ENCODE data around the gene ZBTB39. TPM values are rescaled to one million over a fixed set of nuclear protein-coding genes. Genes with fewer than 3 reads are reported as not detected.

Gene ZBTB39
- total and polyA plus RNA-seq, 2 of the 13 experiments (the other 11 are each of a cell fraction or from before 2014, with no cell fraction given), result 6.5 to 6.9 TPM

DNA sequence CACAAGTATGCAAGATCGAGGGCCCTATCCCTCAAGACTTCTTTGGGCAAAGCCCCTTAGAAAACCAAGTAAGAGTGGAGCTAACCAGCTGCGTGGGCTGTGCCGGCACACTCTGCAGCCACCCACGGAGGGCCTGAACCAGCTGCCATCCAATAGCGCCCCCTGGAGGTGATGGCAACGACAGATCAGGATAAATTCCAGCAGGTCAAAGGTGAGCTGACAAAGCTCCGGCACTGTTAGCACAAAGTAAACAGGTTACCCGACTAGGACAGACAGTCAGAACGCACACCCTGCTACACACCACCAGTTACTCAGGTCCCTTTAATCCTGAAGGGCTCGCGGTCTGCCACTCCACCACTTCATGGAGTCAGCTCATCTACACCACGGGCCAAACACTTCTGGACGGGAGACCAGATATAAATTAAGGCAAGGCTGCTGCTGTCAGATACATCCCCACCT is 4.9 kb downstream of the ZBTB39 start (continued):
- TF ChIP-seq NBN (conservative IDR thresholded peaks at IDR 0.05) (no peak), LCORL (IDR thresholded peaks at IDR 0.05) (no peak), LCORL (CRISPR knock-in tag; IDR thresholded peaks at IDR 0.05) (peak; percentile 67; the same call in 1 of the 2 replicates), YEATS2 (CRISPR knock-in tag; IDR thresholded peaks at IDR 0.05; ENCODE audit: borderline replicate concordance) (peak; percentile 76; the same call in 1 of the 2 replicates), ZNF12 (CRISPR knock-in tag; IDR thresholded peaks at IDR 0.05) (peak; percentile 57), NR2F6 (IDR thresholded peaks at IDR 0.05) (peak; percentile 100), NR2F6 (CRISPR knock-in tag; IDR thresholded peaks at IDR 0.05) (peak; percentile 100), THYN1 (CRISPR knock-in tag; IDR thresholded peaks at IDR 0.05; ENCODE audit: borderline replicate concordance, low read depth) (no peak), ZNF616 (CRISPR knock-in tag; IDR thresholded peaks at IDR 0.05; ENCODE audit: low read depth) (no peak), MAFF (IDR thresholded peaks at IDR 0.05; ENCODE audit: low read depth, low read length) (peak; percentile 23; the same call in 1 of the 2 replicates), NFATC3 (CRISPR knock-in tag; IDR thresholded peaks at IDR 0.05) (no peak), SOX13 (IDR thresholded peaks at IDR 0.05) (no peak), SOX13 (CRISPR knock-in tag; conservative IDR thresholded peaks at IDR 0.05 in 1 of 2, IDR thresholded peaks at IDR 0.05 in 1 of 2) (peak in 1 of 2 experiments; percentile 73; a peak in 2 of 4 replicates), ZNF121 (CRISPR knock-in tag; IDR thresholded peaks at IDR 0.05) (no peak), TARDBP (CRISPR knock-in tag; IDR thresholded peaks at IDR 0.05) (peak; percentile 68; the same call in 1 of the 2 replicates)
- TF ChIP-seq, protein P1, sequence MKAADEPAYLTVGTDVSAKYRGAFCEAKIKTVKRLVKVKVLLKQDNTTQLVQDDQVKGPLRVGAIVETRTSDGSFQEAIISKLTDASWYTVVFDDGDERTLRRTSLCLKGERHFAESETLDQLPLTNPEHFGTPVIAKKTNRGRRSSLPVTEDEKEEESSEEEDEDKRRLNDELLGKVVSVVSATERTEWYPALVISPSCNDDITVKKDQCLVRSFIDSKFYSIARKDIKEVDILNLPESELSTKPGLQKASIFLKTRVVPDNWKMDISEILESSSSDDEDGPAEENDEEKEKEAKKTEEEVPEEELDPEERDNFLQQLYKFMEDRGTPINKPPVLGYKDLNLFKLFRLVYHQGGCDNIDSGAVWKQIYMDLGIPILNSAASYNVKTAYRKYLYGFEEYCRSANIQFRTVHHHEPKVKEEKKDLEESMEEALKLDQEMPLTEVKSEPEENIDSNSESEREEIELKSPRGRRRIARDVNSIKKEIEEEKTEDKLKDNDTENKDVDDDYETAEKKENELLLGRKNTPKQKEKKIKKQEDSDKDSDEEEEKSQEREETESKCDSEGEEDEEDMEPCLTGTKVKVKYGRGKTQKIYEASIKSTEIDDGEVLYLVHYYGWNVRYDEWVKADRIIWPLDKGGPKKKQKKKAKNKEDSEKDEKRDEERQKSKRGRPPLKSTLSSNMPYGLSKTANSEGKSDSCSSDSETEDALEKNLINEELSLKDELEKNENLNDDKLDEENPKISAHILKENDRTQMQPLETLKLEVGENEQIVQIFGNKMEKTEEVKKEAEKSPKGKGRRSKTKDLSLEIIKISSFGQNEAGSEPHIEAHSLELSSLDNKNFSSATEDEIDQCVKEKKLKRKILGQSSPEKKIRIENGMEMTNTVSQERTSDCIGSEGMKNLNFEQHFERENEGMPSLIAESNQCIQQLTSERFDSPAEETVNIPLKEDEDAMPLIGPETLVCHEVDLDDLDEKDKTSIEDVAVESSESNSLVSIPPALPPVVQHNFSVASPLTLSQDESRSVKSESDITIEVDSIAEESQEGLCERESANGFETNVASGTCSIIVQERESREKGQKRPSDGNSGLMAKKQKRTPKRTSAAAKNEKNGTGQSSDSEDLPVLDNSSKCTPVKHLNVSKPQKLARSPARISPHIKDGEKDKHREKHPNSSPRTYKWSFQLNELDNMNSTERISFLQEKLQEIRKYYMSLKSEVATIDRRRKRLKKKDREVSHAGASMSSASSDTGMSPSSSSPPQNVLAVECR (CRISPR knock-in tag; IDR thresholded peaks at IDR 0.05; ENCODE audit: borderline replicate concordance), result peak; percentile 49; the same call in 1 of the 2 replicates
- TF ChIP-seq, protein P2, sequence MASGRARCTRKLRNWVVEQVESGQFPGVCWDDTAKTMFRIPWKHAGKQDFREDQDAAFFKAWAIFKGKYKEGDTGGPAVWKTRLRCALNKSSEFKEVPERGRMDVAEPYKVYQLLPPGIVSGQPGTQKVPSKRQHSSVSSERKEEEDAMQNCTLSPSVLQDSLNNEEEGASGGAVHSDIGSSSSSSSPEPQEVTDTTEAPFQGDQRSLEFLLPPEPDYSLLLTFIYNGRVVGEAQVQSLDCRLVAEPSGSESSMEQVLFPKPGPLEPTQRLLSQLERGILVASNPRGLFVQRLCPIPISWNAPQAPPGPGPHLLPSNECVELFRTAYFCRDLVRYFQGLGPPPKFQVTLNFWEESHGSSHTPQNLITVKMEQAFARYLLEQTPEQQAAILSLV (CRISPR knock-in tag; IDR thresholded peaks at IDR 0.05; ENCODE audit: borderline replicate concordance), result peak; percentile 72; the same call in 1 of the 2 replicates
- TF ChIP-seq, protein P3, sequence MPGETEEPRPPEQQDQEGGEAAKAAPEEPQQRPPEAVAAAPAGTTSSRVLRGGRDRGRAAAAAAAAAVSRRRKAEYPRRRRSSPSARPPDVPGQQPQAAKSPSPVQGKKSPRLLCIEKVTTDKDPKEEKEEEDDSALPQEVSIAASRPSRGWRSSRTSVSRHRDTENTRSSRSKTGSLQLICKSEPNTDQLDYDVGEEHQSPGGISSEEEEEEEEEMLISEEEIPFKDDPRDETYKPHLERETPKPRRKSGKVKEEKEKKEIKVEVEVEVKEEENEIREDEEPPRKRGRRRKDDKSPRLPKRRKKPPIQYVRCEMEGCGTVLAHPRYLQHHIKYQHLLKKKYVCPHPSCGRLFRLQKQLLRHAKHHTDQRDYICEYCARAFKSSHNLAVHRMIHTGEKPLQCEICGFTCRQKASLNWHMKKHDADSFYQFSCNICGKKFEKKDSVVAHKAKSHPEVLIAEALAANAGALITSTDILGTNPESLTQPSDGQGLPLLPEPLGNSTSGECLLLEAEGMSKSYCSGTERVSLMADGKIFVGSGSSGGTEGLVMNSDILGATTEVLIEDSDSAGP (CRISPR knock-in tag; IDR thresholded peaks at IDR 0.05; ENCODE audit: borderline replicate concordance), result peak; percentile 63
- TF ChIP-seq, protein P4, sequence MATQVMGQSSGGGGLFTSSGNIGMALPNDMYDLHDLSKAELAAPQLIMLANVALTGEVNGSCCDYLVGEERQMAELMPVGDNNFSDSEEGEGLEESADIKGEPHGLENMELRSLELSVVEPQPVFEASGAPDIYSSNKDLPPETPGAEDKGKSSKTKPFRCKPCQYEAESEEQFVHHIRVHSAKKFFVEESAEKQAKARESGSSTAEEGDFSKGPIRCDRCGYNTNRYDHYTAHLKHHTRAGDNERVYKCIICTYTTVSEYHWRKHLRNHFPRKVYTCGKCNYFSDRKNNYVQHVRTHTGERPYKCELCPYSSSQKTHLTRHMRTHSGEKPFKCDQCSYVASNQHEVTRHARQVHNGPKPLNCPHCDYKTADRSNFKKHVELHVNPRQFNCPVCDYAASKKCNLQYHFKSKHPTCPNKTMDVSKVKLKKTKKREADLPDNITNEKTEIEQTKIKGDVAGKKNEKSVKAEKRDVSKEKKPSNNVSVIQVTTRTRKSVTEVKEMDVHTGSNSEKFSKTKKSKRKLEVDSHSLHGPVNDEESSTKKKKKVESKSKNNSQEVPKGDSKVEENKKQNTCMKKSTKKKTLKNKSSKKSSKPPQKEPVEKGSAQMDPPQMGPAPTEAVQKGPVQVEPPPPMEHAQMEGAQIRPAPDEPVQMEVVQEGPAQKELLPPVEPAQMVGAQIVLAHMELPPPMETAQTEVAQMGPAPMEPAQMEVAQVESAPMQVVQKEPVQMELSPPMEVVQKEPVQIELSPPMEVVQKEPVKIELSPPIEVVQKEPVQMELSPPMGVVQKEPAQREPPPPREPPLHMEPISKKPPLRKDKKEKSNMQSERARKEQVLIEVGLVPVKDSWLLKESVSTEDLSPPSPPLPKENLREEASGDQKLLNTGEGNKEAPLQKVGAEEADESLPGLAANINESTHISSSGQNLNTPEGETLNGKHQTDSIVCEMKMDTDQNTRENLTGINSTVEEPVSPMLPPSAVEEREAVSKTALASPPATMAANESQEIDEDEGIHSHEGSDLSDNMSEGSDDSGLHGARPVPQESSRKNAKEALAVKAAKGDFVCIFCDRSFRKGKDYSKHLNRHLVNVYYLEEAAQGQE (IDR thresholded peaks at IDR 0.05; ENCODE audit: borderline replicate concordance in 1 of 2, low read depth in 1 of 2, low read length in 2 of 2), result no peak
